ENCODE data around the gene GJC3. TPM values are rescaled to one million over a fixed set of nuclear protein-coding genes. Genes with fewer than 3 reads are reported as not detected.
"Not testable (repeated sequence)": the region's sequence is repeated elsewhere in the genome, so short reads cannot be mapped to it uniquely, and the experiment has no call there.

Gene GJC3
- total RNA-seq, 1 experiment from 2014 or later, result 0.18 TPM

DNA sequence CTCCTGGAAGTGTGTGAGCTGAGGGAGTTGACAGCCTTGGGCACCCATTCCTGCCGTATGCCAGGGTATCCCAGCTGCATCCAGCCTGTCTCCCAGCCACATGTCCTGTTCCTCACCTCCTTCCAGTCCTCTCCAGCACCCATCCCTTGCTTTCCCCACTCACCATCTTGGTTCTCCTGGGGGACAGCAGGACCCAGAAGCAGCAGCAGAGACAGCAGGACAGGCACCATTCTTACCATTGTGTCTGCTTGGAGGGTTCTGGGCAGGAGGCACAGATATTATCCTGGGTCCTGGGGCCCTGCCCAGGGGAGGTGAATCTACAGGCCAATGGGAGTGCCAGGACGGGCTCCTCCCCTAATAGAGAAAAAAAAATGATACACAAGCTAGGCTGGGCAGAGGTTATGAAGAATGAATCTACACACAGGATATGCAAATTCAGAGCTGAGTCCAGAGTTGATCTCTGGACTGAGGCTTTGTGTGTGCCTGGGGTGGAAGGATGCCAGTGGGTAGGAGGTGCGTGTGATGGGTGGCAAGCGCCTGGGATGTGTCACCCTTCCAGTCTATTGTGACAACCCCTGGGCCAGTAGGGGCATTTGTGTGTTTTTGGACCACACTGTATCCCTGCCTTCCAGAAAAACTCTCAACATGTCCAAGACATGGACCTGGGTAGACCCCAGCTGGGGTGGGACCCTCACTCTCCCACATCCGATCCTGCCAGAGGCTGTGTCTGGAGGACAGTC is 46.5 kb upstream of the GJC3 start, which contains the start of gene AZGP1:
Gene AZGP1, minus strand, starts transcription at position 250 of the 740 bp plus-strand sequence. Its CDS starts 11 bp downstream, at position 239.
- Histone ChIP-seq H3K4me2 (ENCODE audit: low read length) (no peak within 1 kb of the TSS), H3K9me3 (ENCODE audit: low read length) (no peaks in the 10 kb centered on the region), H2AFZ (ENCODE audit: low read length) (no peak within 1 kb of the TSS), H3K9me2 (replicated peaks; ENCODE audit: low read length) (no peaks in the 10 kb centered on the region), H3K9ac (ENCODE audit: low read length) (no peak within 1 kb of the TSS), H3K79me2 (ENCODE audit: low read length) (no peaks in the 10 kb centered on the region), H3K4me1 (ENCODE audit: insufficient read depth, low read length) (no peaks in the 10 kb centered on the region), H3K27ac (ENCODE audit: low read length) (no peak within 1 kb of the TSS), H3K27me3 (ENCODE audit: low read length) (no peaks in the 10 kb centered on the region), H4K20me1 (ENCODE audit: low read length) (no peaks in the 10 kb centered on the region), H3K4me3 (ENCODE audit: low read length) (no peak within 1 kb of the TSS), H3F3A (ENCODE audit: low read length, unreplicated experiment) (no peaks in the 10 kb centered on the region), H3K36me3 (ENCODE audit: low read depth, low read length) (no peaks in the 10 kb centered on the region)
- TF ChIP-seq EZH2 (IDR thresholded peaks at IDR 0.05; ENCODE audit: low read length, unreplicated experiment), result no peak
- TF ChIP-seq EZH2phosphoT487 (IDR thresholded peaks at IDR 0.05; ENCODE audit: borderline replicate concordance, low read length), result no peak
- TF ChIP-seq, protein P1, sequence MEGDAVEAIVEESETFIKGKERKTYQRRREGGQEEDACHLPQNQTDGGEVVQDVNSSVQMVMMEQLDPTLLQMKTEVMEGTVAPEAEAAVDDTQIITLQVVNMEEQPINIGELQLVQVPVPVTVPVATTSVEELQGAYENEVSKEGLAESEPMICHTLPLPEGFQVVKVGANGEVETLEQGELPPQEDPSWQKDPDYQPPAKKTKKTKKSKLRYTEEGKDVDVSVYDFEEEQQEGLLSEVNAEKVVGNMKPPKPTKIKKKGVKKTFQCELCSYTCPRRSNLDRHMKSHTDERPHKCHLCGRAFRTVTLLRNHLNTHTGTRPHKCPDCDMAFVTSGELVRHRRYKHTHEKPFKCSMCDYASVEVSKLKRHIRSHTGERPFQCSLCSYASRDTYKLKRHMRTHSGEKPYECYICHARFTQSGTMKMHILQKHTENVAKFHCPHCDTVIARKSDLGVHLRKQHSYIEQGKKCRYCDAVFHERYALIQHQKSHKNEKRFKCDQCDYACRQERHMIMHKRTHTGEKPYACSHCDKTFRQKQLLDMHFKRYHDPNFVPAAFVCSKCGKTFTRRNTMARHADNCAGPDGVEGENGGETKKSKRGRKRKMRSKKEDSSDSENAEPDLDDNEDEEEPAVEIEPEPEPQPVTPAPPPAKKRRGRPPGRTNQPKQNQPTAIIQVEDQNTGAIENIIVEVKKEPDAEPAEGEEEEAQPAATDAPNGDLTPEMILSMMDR (conservative IDR thresholded peaks at IDR 0.05; ENCODE audit: low read depth, low read length), result no peak
- ChIA-PET POLR2A (ENCODE audit: unreplicated experiment) (no interaction called here), CTCF (no interaction called here)
- DNase-seq (peak; percentile 27), ATAC-seq (no peak)
- BruUV-seq (replicated peaks), result no TSS peak
- intact Hi-C loops (cut with micrococcal nuclease), result no loop called here

- Histone ChIP-seq H3K4me2 (ENCODE audit: low read length) (no peak overlapping the region), H3K36me3 (ENCODE audit: low read depth, low read length) (no peaks in the 10 kb centered on the region), H3K4me1 (ENCODE audit: insufficient read depth, low read length) (no peaks in the 10 kb centered on the region), H3K79me2 (ENCODE audit: low read length) (no peaks in the 10 kb centered on the region), H3F3A (ENCODE audit: low read length, unreplicated experiment) (no peaks in the 10 kb centered on the region), H3K9me3 (ENCODE audit: low read length) (no peaks in the 10 kb centered on the region), H3K9me2 (replicated peaks; ENCODE audit: low read length) (no peaks in the 10 kb centered on the region), H2AFZ (ENCODE audit: low read length) (no peak overlapping the region), H3K27me3 (ENCODE audit: low read length) (no peaks in the 10 kb centered on the region), H3K27ac (ENCODE audit: low read length) (no peak overlapping the region), H3K9ac (ENCODE audit: low read length) (no peak overlapping the region), H4K20me1 (ENCODE audit: low read length) (no peaks in the 10 kb centered on the region), H3K4me3 (ENCODE audit: low read length) (no peak overlapping the region)
- TF ChIP-seq EZH2phosphoT487 (IDR thresholded peaks at IDR 0.05; ENCODE audit: borderline replicate concordance, low read length) (no peak), EZH2 (IDR thresholded peaks at IDR 0.05; ENCODE audit: low read length, unreplicated experiment) (no peak)
- TF ChIP-seq, protein P1 (conservative IDR thresholded peaks at IDR 0.05; ENCODE audit: low read depth, low read length), result no peak
- ChIA-PET POLR2A (ENCODE audit: unreplicated experiment) (no interaction called here), CTCF (no interaction called here)
- no TSS peak for BruUV-seq (replicated peaks)
- intact Hi-C loops (cut with micrococcal nuclease), result no loop called here
- DNase-seq (no peak), ATAC-seq (no peak)
Observed at GRCh38 chr7:99974681-99975080, 45.3 kb upstream of the GJC3 start.

DNA sequence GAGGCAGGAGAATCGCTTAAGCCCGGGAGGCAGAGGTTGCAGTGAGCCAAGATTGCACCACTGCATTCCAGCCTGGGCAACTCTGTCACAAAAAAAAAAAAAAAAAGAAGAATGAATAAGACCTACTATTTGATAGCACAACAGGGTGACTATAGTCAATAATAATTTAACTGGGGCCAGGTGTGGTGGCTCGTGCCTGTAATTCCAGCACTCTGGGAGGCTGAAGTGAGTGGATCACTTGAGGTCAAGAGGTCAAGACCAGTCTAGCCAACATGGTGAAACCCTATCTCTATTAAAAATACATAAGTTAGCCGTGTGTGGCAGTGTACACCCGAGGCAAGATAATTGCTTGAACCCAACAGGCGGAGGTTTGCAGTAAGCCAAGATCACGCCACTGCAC is 44.4 kb upstream of the GJC3 start:
- DNase-seq; CTCF ChIA-PET; BruUV-seq (replicated peaks): not testable (repeated sequence)

More for the DNA sequence above, 44.4 kb upstream of the GJC3 start:
- H3K36me3 ChIP-seq (ENCODE audit: low read depth, low read length); H2AFZ ChIP-seq (ENCODE audit: low read length); H3K4me1 ChIP-seq (ENCODE audit: insufficient read depth, low read length); H3K4me2 ChIP-seq (ENCODE audit: low read length); H3K79me2 ChIP-seq (ENCODE audit: low read length); H3K9me3 ChIP-seq (ENCODE audit: low read length); H3K9me2 ChIP-seq (replicated peaks; ENCODE audit: low read length); intact Hi-C loops (cut with micrococcal nuclease); ATAC-seq; POLR2A ChIA-PET (ENCODE audit: unreplicated experiment); H4K20me1 ChIP-seq (ENCODE audit: low read length); H3K4me3 ChIP-seq (ENCODE audit: low read length); H3K27ac ChIP-seq (ENCODE audit: low read length); H3K9ac ChIP-seq (ENCODE audit: low read length); H3K27me3 ChIP-seq (ENCODE audit: low read length); H3F3A ChIP-seq (ENCODE audit: low read length, unreplicated experiment): not testable (repeated sequence)

Measured in PC-3 (cell line).